ENCODE results near the gene ANKRD29. TPM values are rescaled to one million over a fixed set of nuclear protein-coding genes. Genes with fewer than 3 reads are reported as not detected.

ANKRD29 gene
- total and polyA plus RNA-seq, 2 experiments from 2014 or later, result 0.44 to 0.77 TPM

DNA sequence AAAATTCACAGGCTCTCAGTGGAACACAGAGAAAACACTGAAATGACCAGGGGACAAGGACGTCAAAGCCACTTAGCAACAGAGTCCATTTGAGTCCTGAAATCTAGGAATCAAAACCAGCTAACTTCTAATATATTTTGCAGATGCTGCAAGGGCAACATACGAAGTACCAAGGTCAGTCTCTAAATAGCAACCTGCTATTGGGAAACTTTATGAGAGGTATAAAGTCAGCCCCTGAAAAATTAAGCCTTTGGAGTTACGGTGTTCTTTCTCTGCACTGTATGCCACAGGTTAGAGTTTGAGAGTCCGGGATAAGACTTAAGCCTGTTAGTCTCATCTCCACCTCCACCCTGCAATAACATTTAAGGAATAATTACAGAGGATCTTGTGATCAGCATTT, 89.7 kb downstream of the ANKRD29 start:
- TF ChIP-seq, protein P1, sequence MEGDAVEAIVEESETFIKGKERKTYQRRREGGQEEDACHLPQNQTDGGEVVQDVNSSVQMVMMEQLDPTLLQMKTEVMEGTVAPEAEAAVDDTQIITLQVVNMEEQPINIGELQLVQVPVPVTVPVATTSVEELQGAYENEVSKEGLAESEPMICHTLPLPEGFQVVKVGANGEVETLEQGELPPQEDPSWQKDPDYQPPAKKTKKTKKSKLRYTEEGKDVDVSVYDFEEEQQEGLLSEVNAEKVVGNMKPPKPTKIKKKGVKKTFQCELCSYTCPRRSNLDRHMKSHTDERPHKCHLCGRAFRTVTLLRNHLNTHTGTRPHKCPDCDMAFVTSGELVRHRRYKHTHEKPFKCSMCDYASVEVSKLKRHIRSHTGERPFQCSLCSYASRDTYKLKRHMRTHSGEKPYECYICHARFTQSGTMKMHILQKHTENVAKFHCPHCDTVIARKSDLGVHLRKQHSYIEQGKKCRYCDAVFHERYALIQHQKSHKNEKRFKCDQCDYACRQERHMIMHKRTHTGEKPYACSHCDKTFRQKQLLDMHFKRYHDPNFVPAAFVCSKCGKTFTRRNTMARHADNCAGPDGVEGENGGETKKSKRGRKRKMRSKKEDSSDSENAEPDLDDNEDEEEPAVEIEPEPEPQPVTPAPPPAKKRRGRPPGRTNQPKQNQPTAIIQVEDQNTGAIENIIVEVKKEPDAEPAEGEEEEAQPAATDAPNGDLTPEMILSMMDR (IDR thresholded peaks at IDR 0.05; ENCODE audit: low read depth, low read length), result no peak

DNA sequence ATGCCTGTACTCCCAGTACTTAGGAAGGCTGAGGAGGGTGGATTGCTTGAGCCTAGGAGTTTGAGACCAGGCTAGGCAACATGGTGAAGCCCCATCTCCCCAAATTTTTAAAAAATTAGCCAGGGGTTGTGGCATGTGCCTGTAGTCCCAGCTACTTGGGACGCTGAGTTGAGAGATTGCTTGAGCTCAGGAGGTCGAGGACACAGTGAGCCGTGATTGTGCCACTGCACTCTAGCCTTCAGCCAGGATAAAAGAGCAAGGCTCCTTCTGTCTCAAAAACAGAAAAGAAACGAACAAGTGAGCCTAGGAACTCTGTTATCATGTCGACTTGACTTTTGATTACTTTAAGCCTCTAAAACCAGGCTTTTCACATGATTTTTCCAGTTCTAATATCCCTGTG, 90.1 kb downstream of the ANKRD29 start:
- Histone ChIP-seq H3K27ac (no peak overlapping the region), H3K4me3 (no peak overlapping the region), H3K36me3 (peaks cover 13% of the 10 kb centered on the region), H3K27me3 (no peaks in the 10 kb centered on the region), H3K4me1 (ENCODE audit: low read depth) (peaks cover 12% of the 10 kb centered on the region), H3K9me3 (ENCODE audit: low read depth) (no peaks in the 10 kb centered on the region)
- TF ChIP-seq, protein P1 (IDR thresholded peaks at IDR 0.05; ENCODE audit: low read depth, low read length), result no peak
- no peak for DNase-seq (ENCODE audit: low read depth in 1 of 2, low spot score in 1 of 2)

More for the DNA sequence above, 89.7 kb downstream of the ANKRD29 start:
- Histone ChIP-seq H3K27me3 (no peaks in the 10 kb centered on the region), H3K4me3 (no peak overlapping the region), H3K4me1 (ENCODE audit: low read depth) (peaks cover 12% of the 10 kb centered on the region), H3K9me3 (ENCODE audit: low read depth) (no peaks in the 10 kb centered on the region), H3K36me3 (peaks cover 13% of the 10 kb centered on the region), H3K27ac (no peak overlapping the region)
- no peak for DNase-seq (ENCODE audit: low read depth in 1 of 2, low spot score in 1 of 2)

DNA sequence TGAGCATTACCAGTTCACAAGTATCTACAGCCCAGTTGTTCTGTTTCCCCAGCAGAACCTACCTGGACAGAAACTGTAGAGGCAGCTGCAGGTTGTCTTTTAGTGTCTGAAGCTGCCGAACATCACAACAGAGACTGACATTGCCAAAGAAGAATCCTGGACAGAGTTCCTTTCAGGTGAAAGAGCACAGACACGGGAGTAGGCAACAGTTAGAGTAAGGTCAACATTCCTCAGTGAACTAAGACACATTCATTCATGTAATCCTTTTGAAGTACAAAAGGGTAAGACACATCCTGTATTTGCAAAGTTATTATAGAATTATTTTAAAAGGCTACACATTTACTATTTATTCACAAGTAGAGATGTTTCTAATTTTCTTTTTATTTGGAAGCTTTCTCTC, 90.7 kb downstream of the ANKRD29 start:
- Histone ChIP-seq H3K36me3 (peaks cover 13% of the 10 kb centered on the region), H3K27me3 (no peaks in the 10 kb centered on the region), H3K9me3 (ENCODE audit: low read depth) (no peaks in the 10 kb centered on the region), H3K4me1 (ENCODE audit: low read depth) (peaks cover 12% of the 10 kb centered on the region), H3K27ac (no peak overlapping the region), H3K4me3 (no peak overlapping the region)
- TF ChIP-seq, protein P1 (IDR thresholded peaks at IDR 0.05; ENCODE audit: low read depth, low read length), result no peak
- no peak for DNase-seq (ENCODE audit: low read depth in 1 of 2, low spot score in 1 of 2)

DNA sequence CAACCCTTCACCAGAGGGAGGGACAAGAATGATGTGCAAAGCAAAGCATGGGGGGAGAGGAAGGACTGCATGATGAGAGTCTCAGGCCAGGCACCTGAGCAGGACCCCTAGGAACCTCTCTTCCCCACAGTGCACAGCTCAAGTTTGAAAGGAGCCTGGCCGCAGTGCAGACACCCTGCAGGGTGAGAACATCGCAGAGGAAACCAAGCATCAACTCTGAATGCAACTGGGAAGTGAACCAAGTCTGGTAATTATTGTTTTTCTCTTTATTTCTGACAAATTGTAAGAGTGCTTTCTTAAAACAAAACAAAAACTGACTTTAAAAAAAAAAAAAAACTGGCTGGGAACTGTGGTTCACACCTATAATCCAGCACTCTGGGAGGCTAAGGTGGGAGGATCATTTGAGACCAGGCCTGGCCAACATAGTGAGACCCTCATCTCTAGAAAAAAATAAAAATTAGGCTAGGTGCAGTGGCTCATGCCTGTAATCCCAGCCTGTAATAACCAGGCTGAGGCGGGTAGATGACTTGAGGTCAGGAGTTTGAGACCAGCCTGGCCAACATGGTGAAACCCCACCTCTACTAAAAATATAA, 91.7 kb downstream of the ANKRD29 start:
- no peaks in the 10 kb centered on the region for H3K27me3 ChIP-seq
- no peak for DNase-seq (ENCODE audit: low read depth in 1 of 2, low spot score in 1 of 2)
- peaks cover 12% of the 10 kb centered on the region for H3K4me1 ChIP-seq (ENCODE audit: low read depth)
- no peak overlapping the region for H3K4me3 ChIP-seq
- no peaks in the 10 kb centered on the region for H3K9me3 ChIP-seq (ENCODE audit: low read depth)
- no peak overlapping the region for H3K27ac ChIP-seq
- TF ChIP-seq, protein P1 (IDR thresholded peaks at IDR 0.05; ENCODE audit: low read depth, low read length), result no peak
- H3K36me3 ChIP-seq, result peaks cover 13% of the 10 kb centered on the region

DNA sequence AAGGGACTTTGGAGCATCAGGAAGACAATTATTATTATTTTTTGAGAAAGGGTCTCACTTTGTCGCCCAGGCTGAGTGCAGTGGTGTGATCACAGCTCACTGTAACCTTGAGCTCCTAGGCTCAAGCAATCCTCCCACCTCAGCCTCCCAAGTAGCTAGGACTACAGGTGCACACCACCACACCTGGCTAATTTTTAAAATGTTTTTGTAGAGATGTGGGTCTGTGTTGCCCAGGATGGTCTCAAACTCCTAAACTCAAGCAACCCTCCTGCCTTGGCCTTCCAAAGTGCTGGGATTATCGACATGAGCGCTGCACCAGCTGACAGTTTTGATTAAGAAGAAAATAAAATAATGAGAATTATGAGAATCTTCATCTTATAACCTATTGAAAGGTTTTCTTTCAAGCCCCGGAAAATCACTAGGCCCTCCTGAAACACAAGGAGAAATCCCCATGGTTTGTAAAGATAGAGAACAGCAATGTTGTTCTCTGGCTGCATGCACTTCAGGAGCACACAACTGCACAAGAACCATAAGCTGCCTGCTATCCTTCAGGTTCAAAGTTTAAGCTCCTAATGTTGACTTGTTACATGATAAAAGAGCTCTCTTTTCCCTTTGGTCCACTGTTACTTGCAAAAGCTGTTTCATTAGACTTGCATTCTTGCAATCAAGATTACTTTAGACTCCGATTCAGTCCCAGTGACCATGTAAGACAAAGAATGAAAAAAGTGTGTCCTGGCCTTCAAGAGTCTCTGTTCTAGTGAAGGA, 93.2 kb downstream of the ANKRD29 start:
- H3K4me3 ChIP-seq, result no peak overlapping the region
- H3K27ac ChIP-seq, result no peak overlapping the region
- no peaks in the 10 kb centered on the region for H3K27me3 ChIP-seq
- H3K36me3 ChIP-seq, result peaks cover 13% of the 10 kb centered on the region
- no peak for DNase-seq (ENCODE audit: low read depth in 1 of 2, low spot score in 1 of 2)
- H3K9me3 ChIP-seq (ENCODE audit: low read depth), result no peaks in the 10 kb centered on the region
- TF ChIP-seq, protein P1 (IDR thresholded peaks at IDR 0.05; ENCODE audit: low read depth, low read length), result no peak
- peaks cover 4% of the 10 kb centered on the region for H3K4me1 ChIP-seq (ENCODE audit: low read depth)

Measured in cardiac muscle cell (in vitro differentiated cells and primary cell).